ENCODE measurements around the gene NKX1-1.
"Not testable (repeated sequence)": the region's sequence is repeated elsewhere in the genome, so short reads cannot be mapped to it uniquely, and the experiment has no call there.

Gene NKX1-1

DNA sequence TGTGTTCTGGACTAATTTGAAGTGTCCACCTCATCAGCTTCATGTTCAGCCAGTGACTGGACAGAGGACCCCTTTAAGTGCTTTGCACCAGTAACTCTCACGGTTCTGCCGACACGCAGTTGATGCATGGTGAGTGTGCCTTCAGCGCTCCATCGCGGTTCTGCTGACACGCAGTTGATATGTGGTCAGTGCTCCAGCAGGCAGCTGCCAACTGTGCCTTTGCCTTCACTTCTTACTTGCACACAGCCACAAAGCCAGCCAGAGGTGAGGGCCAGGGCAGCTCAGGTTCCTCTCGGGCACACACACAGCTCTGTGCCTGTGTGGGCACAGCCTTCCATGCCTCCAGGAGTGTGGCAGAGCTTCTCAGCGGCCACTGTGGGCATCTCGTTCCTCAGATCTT is 12.4 kb downstream of the NKX1-1 start:
- no peak for DNase-seq (ENCODE audit: low read depth, low spot score)
- H3K4me3 ChIP-seq (ENCODE audit: low read depth, low read length): no peak overlapping the region
- in situ Hi-C loops (cut with HindIII; ENCODE audit: low sequenced_read_pairs): no loop called here
- TF ChIP-seq, protein P1, sequence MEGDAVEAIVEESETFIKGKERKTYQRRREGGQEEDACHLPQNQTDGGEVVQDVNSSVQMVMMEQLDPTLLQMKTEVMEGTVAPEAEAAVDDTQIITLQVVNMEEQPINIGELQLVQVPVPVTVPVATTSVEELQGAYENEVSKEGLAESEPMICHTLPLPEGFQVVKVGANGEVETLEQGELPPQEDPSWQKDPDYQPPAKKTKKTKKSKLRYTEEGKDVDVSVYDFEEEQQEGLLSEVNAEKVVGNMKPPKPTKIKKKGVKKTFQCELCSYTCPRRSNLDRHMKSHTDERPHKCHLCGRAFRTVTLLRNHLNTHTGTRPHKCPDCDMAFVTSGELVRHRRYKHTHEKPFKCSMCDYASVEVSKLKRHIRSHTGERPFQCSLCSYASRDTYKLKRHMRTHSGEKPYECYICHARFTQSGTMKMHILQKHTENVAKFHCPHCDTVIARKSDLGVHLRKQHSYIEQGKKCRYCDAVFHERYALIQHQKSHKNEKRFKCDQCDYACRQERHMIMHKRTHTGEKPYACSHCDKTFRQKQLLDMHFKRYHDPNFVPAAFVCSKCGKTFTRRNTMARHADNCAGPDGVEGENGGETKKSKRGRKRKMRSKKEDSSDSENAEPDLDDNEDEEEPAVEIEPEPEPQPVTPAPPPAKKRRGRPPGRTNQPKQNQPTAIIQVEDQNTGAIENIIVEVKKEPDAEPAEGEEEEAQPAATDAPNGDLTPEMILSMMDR (IDR thresholded peaks at IDR 0.05; ENCODE audit: low read depth, low read length): no peak

DNA sequence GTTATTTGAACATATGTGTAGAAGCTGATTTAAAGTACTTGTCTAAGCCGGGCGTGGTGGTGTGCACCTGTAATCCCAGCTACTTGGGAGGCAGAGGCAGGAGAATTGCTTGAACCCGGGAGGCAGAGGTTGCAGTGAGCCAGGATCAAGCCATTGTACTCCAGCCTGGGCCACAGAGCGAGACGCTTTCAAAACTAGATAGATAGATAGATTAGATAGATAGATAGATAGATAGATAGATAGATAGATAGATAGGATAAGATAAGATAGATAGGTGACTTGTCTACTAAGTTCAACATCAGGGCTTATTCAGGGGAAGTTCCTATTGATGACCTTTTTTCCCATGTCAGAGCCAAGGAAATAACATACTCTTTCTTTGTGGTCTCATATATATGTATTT is 12.9 kb downstream of the NKX1-1 start:
- in situ Hi-C loops (cut with HindIII; ENCODE audit: low sequenced_read_pairs); DNase-seq (ENCODE audit: low read depth, low spot score); H3K4me3 ChIP-seq (ENCODE audit: low read depth, low read length): not testable (repeated sequence)

DNA sequence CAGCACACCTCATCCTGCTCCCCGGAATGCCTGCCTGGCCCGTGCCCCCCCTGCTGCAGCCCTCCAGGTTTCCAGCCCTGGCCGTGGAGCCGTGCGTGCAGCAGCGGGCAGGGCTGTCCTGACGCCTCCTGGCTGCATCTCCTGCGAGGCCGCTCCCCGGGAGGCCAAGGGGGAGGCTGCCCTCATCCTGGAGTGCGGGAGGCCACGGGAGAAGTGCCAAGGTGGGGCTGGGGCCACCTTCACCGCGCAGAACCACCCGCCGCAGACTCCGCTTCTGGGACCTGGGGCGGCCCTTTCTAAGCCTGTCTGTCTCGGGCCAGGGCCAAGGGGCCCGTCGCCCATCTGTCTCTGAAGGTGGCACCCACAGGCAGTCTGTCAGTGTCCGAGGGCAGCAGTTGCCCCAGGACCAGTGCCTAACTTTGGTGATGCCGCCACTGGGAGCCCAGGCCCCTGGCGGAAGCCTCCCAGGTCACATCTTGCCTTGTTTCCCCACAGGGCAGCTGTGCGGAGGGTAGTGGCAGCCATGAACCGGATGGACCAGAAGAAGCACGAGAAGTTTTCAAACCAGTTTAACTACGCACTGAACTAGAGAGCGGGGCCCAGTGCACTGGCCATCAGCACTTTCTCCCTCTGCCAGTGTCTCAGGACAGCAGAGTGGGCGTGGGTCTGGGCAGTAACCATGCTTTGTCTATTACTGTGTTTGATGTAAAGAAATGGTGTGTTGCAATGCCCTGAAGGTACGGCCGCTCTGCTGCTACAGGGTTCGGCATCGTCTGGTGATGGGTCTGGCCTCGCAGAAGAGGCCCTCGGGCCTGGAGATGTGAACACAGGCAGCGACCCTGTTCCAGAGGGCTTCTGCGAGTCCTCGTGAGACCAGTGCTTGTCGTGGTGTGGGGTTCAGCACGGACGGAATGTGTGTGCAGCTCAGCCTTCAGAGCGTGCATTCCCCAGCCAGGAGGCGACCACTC is 20.6 kb downstream of the NKX1-1 start:
- DNase-seq (ENCODE audit: low read depth, low spot score): no peak
- TF ChIP-seq, protein P1 (IDR thresholded peaks at IDR 0.05; ENCODE audit: low read depth, low read length): no peak
- in situ Hi-C loops (cut with HindIII; ENCODE audit: low sequenced_read_pairs): no loop called here
- H3K4me3 ChIP-seq (ENCODE audit: low read depth, low read length): no peak overlapping the region

DNA sequence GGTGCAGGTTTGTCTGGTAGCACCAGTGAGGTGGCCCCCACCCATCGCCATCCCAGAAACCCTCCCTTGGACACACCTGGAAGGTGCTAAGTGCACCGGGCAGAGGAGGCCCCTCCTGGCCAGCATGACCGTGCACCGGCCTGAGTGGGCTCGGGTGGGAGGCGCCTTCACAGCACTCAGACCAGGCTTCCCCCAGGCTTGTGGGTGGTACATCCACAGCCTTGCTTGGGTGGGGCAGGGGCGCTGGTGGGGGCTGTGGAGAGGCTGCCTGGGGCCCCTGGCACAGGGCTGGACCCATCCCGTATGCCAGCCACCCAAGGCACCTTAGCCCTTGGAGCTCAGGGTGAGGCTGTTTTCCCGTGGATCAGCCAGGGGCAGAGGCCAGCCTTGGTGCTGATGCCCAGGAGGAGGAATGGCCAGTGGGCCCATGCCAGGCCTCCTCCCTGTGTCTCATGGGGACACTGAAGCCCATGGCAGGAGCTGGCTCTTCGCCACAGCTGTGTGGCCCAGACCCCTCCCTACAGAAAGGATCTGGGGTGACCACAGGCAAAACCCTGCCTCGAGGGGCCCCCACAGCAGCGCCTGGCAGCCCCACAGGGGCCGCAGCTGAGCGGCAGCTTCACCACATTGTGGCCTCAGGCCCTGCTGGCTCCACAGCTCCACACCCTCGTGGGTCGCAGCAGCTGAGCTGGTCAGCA is 21.4 kb downstream of the NKX1-1 start:
- TF ChIP-seq, protein P1 (IDR thresholded peaks at IDR 0.05; ENCODE audit: low read depth, low read length): no peak
- in situ Hi-C loops (cut with HindIII; ENCODE audit: low sequenced_read_pairs): no loop called here
- no peak overlapping the region for H3K4me3 ChIP-seq (ENCODE audit: low read depth, low read length)
- no peak for DNase-seq (ENCODE audit: low read depth, low spot score)

DNA sequence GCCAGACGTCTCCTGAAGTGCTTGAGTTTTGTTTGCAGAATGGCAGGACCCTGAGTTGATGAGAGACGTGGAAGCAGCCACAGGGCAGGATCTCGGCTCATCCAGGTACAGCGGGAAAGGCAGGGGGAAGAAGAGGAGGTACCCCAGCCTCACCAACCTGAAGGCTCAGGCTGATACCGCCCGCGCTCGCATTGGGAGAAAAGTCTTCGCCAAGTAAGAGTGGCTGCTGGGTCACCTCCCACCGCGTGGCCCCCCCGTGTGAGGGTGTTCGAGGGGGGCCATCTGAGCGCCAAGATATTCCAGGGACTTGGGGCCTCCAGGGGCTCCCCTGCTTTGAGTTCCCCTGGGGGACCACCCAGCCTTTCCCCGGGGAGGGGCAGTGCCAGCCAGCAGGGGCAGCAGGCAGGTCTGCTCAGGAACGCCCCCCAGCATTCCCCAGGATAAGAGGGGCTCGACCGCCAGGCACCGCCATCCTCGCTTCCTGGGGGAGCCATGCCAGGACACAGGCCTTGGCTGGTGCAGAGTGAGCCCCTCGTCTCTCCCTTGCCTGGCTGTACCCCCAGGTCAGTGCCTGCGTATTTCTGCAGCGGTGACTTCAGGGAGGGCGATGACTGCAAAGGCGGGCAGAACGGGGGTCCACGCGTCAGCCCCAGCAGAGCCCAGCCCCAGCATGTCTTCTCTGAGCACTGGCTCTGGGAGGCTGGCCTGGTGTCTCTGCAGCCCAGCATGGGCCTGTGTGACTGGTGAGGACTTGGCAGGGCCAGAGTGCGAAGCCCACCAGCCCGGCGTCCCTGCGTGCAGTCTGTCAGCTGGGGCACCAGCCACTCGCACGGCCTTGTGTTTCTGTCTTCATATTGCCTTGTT is 22.3 kb downstream of the NKX1-1 start:
- in situ Hi-C loops (cut with HindIII; ENCODE audit: low sequenced_read_pairs): no loop called here
- H3K4me3 ChIP-seq (ENCODE audit: low read depth, low read length): no peak overlapping the region
- TF ChIP-seq, protein P1 (IDR thresholded peaks at IDR 0.05; ENCODE audit: low read depth, low read length): no peak
- DNase-seq (ENCODE audit: low read depth, low spot score): no peak

DNA sequence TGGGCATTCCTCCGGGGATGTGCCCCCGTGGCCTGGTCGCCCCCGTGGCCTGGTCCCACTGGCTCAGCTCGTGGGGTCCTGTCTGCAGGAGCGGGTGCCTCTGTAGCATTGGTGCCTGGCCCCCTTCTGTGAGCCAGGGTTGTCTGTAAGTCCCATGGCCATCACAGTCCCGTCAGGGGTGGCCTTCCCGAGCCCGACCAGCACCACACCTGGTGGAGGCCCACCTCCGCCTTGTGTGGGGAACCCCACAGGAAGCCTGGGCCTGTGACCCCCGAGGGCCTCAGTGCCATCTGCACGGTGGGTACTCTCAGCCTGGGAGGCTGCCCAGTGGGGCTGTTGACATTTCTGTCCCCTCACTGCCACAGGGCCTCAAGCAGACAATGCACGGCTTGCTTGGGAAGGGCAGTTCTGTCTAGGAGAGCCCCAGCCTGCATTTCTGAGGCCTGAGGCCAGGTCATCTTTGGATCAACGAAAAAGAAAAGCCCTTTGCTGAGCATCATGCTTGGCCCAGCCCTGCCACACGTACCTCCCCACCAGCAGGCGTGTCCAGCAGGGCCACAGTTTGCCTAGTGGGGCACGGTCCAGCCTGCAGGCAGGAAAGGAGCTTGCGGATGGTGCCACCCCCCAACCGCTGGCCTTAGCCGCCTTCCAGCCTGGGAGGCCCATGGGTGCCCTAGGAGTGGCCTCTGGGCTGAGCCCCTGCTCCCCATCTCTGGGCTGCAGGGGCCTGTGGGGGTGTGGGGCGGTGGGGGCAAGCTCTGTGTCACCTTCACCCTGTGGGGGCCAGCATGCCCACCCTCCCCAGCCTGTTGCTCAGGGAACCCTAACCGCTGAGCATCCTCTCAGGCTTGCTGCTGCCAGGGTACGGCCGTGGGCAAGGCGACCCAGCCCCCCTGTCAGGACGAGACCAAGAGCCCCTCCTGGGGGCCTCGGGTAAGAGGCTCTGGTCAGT is 23.2 kb downstream of the NKX1-1 start:
- DNase-seq (ENCODE audit: low read depth, low spot score): no peak
- in situ Hi-C loops (cut with HindIII; ENCODE audit: low sequenced_read_pairs): no loop called here
- TF ChIP-seq, protein P1 (IDR thresholded peaks at IDR 0.05; ENCODE audit: low read depth, low read length): no peak
- H3K4me3 ChIP-seq (ENCODE audit: low read depth, low read length): no peak overlapping the region

All from astrocyte of the spinal cord (primary cell).